SK-N-SH (cell line): ENCODE results near the gene DAB2IP. TPM values are rescaled to one million over a fixed set of nuclear protein-coding genes. Genes with fewer than 3 reads are reported as not detected.

Experiments used
- CTCF ChIA-PET: fragments of 300-600, 350-600 bp; formaldehyde crosslinking; extraction: SDS; loops from one replicate; lab custom pipeline; 2021; lab: Yijun Ruan, JAX
- POLR2A ChIA-PET: fragments of 350-600 bp; sonication (Branson Sonifier 250); formaldehyde crosslinking; extraction: SDS; loops from one replicate; lab custom pipeline; 2020; ENCODE audit warnings: antibody characterized with exemption, inconsistent platforms; lab: Yijun Ruan, JAX
- DNase-seq: peaks from one replicate; pipeline ENCODE4 v3.0.0; 2012
- H2AFZ ChIP-seq: fragments of 200-600 bp; sonication (generic); 2 replicates; pipeline ENCODE4 v1.8.1; 2016; ENCODE audit warnings: antibody characterized with exemption, mild to moderate bottlenecking, low read depth
- H3F3A ChIP-seq: fragments of 200-600 bp; sonication (generic); replicated peaks from 2 replicates; pipeline ENCODE3; 2016; ENCODE audit warnings: antibody characterized with exemption, mild to moderate bottlenecking; ENCODE audit not compliant: insufficient read depth
- H3K27ac ChIP-seq, 2 experiments: fragments of 200-500 bp in 1 of 2; fragments of 200-600 bp in 1 of 2; sonication (Bioruptor generic) in 1 of 2; sonication (generic), shearing (Covaris generic) in 1 of 2; 2 replicates each; pipeline versions ENCODE4 v1.5.1 to v1.6.1; 2014 to 2016; ENCODE audit warnings: low read depth in 2 of 2, inconsistent platforms in 1 of 2, low read length in 1 of 2, mild to moderate bottlenecking in 1 of 2, mixed read lengths in 1 of 2
- H3K27me3 ChIP-seq: fragments of 200-600 bp; sonication (generic), shearing (Covaris generic); 2 replicates; pipeline ENCODE4 v1.6.1; 2016; ENCODE audit warnings: mixed run types; ENCODE audit not compliant: insufficient read depth
- H3K36me3 ChIP-seq, 2 experiments: fragments of 200-500 bp in 1 of 2; fragments of 200-600 bp in 1 of 2; sonication (Bioruptor generic) in 1 of 2; sonication (generic) in 1 of 2; replicated peaks in 1 of 2; 2 replicates each; pipeline versions ENCODE3 to v1.5.1; 2014 to 2016; ENCODE audit warnings: low read length in 1 of 2, mild to moderate bottlenecking in 1 of 2; ENCODE audit not compliant: insufficient read depth in 2 of 2, control insufficient read depth in 1 of 2
- H3K4me1 ChIP-seq, 2 experiments: fragments of 200-500 bp in 1 of 2; fragments of 200-600 bp in 1 of 2; sonication (Bioruptor generic) in 1 of 2; sonication (generic), shearing (Covaris generic) in 1 of 2; 2 replicates each; pipeline versions ENCODE4 v1.5.1 to v1.6.1; 2014 to 2016; ENCODE audit warnings: low read depth in 1 of 2, low read length in 1 of 2, mixed run types in 1 of 2; ENCODE audit not compliant: insufficient read depth in 2 of 2, control insufficient read depth in 1 of 2
- H3K4me2 ChIP-seq: fragments of 200-600 bp; sonication (generic), shearing (Covaris generic); 2 replicates; pipeline ENCODE4 v1.6.1; 2017; ENCODE audit warnings: mixed run types
- H3K4me3 ChIP-seq, 2 experiments: fragments of 200-500 bp in 1 of 2; fragments of 200-600 bp in 1 of 2; sonication (Bioruptor generic) in 1 of 2; sonication (generic), shearing (Covaris generic) in 1 of 2; 2 replicates each; pipeline versions ENCODE4 v1.5.1 to v1.8.1; 2014 to 2016; ENCODE audit warnings: low read depth in 2 of 2, inconsistent platforms in 1 of 2, low read length in 1 of 2, mild to moderate bottlenecking in 1 of 2, mixed read lengths in 1 of 2, moderate library complexity in 1 of 2
- H3K79me2 ChIP-seq: fragments of 200-600 bp; sonication (generic); 2 replicates; pipeline ENCODE4 v1.8.1; 2017; ENCODE audit warnings: mild to moderate bottlenecking; ENCODE audit not compliant: insufficient read depth
- H3K9ac ChIP-seq: fragments of 200-600 bp; sonication (generic); 2 replicates; pipeline ENCODE4 v1.6.1; 2017; ENCODE audit warnings: mixed run types
- H3K9me2 ChIP-seq: fragments of 200-600 bp; sonication (generic); 2 replicates; pipeline ENCODE4 v1.6.1; 2017; ENCODE audit warnings: mixed run types
- H3K9me3 ChIP-seq: fragments of 200-600 bp; sonication (generic); 2 replicates; pipeline ENCODE4 v1.6.1; 2017; ENCODE audit warnings: mixed run types, mild to moderate bottlenecking, moderate library complexity
- H4K20me1 ChIP-seq: fragments of 200-600 bp; sonication (generic); 2 replicates; pipeline ENCODE4 v1.6.1; 2017; ENCODE audit warnings: mild to moderate bottlenecking, mixed run types; ENCODE audit not compliant: insufficient read depth
- EP300 ChIP-seq, 2 experiments: IDR thresholded peaks; 2 replicates each; pipeline versions ENCODE4 v1.4.0 to v1.6.1; 2012; ENCODE audit warnings: borderline replicate concordance in 1 of 2, low read depth in 1 of 2, low read length in 1 of 2
- EZH2phosphoT487 ChIP-seq: fragments of 200-600 bp; sonication (generic); IDR thresholded peaks from 2 replicates; pipeline ENCODE4 v1.6.1; 2017; ENCODE audit warnings: low read depth, mixed run types, mild to moderate bottlenecking, antibody characterized with exemption, moderate library complexity, borderline replicate concordance
- FOXM1 ChIP-seq: IDR thresholded peaks from 2 replicates; pipeline ENCODE4 v1.4.0; 2012; ENCODE audit warnings: low read depth, mild to moderate bottlenecking
- GABPA ChIP-seq: IDR thresholded peaks from 2 replicates; pipeline ENCODE4 v1.4.0; 2012; ENCODE audit warnings: low read depth, mild to moderate bottlenecking
- MAX ChIP-seq: IDR thresholded peaks from 2 replicates; pipeline ENCODE4 v1.4.0; 2012; ENCODE audit warnings: low read depth
- MEF2A ChIP-seq: IDR thresholded peaks from 2 replicates; pipeline ENCODE4 v1.4.0; 2012; ENCODE audit warnings: low read depth, borderline replicate concordance
- MXI1 ChIP-seq: IDR thresholded peaks from 2 replicates; pipeline ENCODE4 v1.6.1; 2012; ENCODE audit warnings: mild to moderate bottlenecking, low read depth, low read length, improper control_type of control experiment
- NFIC ChIP-seq: IDR thresholded peaks from 2 replicates; pipeline ENCODE4 v1.4.0; 2012; ENCODE audit warnings: borderline replicate concordance
- PBX3 ChIP-seq: IDR thresholded peaks from 2 replicates; pipeline ENCODE4; 2012
- RCOR1 ChIP-seq: fragments of 150-350 bp; IDR thresholded peaks from 2 replicates; pipeline ENCODE4 v1.6.1; 2017; ENCODE audit warnings: antibody characterized with exemption, low read length
- REST ChIP-seq: IDR thresholded peaks from 2 replicates; pipeline ENCODE4 v1.6.1; 2012; ENCODE audit warnings: mild to moderate bottlenecking, low read depth, low read length, moderate library complexity
- RXRA ChIP-seq: IDR thresholded peaks from 2 replicates; pipeline ENCODE4 v1.4.0; 2012; ENCODE audit warnings: low read depth, mild to moderate bottlenecking, borderline replicate concordance
- SMC3 ChIP-seq: IDR thresholded peaks from 2 replicates; pipeline ENCODE4 v1.6.1; 2012; ENCODE audit warnings: low read depth, low read length, improper control_type of control experiment
- TEAD4 ChIP-seq: IDR thresholded peaks from 2 replicates; pipeline ENCODE4 v1.4.0; 2012; ENCODE audit warnings: mild to moderate bottlenecking, borderline replicate concordance; ENCODE audit not compliant: insufficient read depth
- WGBS: methylation state at CpG from one replicate; pipeline ENCODE4 v1.1.6; 2017; ENCODE audit warnings: low lambda C conversion rate; 5-methylcytosine and 5-hydroxymethylcytosine counted together
- polyA plus RNA-seq, 3 experiments: library from polyadenylated mRNA; depleted of rRNA; stranded (reverse); fragments of >200 nt; gene quantifications; 2 replicates each; pipeline ENCODE4 v1.2.3, GENCODE V29; 2012
- TF ChIP-seq, protein P1 (sequence below): fragments of 150-350 bp; IDR thresholded peaks from 2 replicates; pipeline ENCODE4 v1.6.1; 2017; ENCODE audit warnings: antibody characterized with exemption, low read length, low read depth, borderline replicate concordance
- TF ChIP-seq, protein P2 (sequence below): IDR thresholded peaks from 2 replicates; pipeline ENCODE4 v1.4.0; 2012; ENCODE audit warnings: low read depth, borderline replicate concordance

The DAB2IP gene
- polyA plus RNA-seq, 1 of the 3 experiments (the other 2 are of a cell fraction), result 21.4 TPM

DNA sequence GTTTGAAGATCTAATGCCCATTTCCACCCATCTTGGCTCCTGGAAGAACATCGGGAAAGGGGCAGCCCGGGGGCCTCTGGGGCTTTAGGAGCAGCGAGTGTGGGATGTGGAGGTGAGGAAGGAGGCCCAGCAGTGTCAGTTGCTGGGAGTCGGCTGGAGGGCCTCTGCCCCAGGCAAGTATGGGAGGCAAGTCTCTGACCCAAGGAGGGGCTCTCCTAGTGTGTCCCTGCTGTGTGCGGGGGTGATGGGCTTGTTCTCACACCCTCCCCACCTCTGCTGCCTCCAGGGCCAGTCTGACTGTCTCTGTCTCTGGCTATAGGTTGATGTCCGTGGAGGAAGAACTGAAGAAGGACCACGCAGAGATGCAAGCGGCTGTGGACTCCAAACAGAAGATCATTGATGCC is 129.7 kb downstream of the DAB2IP start:
- WGBS, result 98% methylated on average over 7 of the region's 8 CpGs
- Histone ChIP-seq H3K4me2 (no peak overlapping the region), H2AFZ (no peak overlapping the region), H3K9ac (no peak overlapping the region), H3K9me3 (0 out of 2 replicates have a peak, but pooled peaks cover 6% of the 10 kb centered on the region), H3F3A (no peaks in the 10 kb centered on the region), H3K27ac (no peak overlapping the region), H3K79me2 (no peaks in the 10 kb centered on the region; the same call in none of the 2 replicates), H3K4me3 (no peak overlapping the region), H3K27me3 (no peaks in the 10 kb centered on the region), H3K9me2 (no peaks in the 10 kb centered on the region), H4K20me1 (no peaks in the 10 kb centered on the region), H3K4me1 (peaks cover 0 to 18% of the 10 kb centered on the region in 2 experiments; a peak in 2 of 4 replicates), H3K36me3 (peaks cover 30 to 65% of the 10 kb centered on the region in 2 experiments)
- no peak for TF ChIP-seq NFIC
- ChIA-PET POLR2A (no interaction called here), CTCF (no interaction called here)
- DNase-seq, result no peak

DNA sequence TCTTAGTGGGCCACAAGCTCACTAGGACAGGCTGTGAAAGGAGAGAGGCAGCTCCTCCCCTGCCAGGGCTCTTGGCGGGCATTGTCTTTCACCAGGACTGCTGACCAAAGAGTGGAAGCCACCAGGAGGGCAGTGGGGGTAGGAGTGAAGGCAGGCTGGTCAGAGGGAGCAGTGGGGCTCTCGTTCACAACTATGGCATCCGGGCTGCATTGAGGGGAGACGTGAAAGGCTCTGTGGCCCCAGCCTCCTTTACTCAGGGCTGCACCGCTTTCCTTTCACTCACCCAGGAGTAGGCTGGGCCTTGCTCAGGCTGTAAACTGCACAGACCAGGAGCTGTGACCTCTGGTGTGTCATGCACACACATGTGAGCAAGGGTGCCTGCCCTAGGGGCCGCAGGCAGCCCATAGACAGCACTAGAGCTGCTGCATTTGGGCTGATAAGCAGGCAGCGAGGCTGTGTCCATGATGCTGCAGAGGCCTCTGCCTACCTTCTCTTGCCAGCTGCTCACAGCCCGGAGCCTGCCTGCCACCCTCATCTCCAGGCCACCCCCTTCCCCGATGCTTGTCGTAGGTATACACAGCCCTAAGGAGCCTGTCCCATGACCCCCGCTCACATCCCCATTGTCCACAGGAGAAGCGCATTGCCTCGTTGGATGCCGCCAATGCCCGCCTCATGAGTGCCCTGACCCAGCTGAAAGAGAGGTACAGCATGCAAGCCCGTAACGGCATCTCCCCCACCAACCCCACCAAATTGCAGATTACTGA is 130.4 kb downstream of the DAB2IP start:
- no peak overlapping the region for H3K4me3 ChIP-seq
- 0 out of 2 replicates have a peak, but pooled peaks cover 6% of the 10 kb centered on the region for H3K9me3 ChIP-seq
- ChIA-PET CTCF (interaction anchor here (1.1 kb wide), 1 partner anchor 86 kb away, joined by 6 read pairs; no protein-coding TSS in a partner anchor), POLR2A (no interaction called here)
- no peak overlapping the region for H3K27ac ChIP-seq
- DNase-seq, result no peak
- no peaks in the 10 kb centered on the region for H4K20me1 ChIP-seq
- H3K79me2 ChIP-seq, result no peaks in the 10 kb centered on the region; the same call in none of the 2 replicates
- 95% methylated on average over 14 of the region's 17 CpGs for WGBS
- TF ChIP-seq RCOR1, result no peak
- no peak for TF ChIP-seq MAX
- TF ChIP-seq MEF2A, result no peak
- TF ChIP-seq, protein P1, sequence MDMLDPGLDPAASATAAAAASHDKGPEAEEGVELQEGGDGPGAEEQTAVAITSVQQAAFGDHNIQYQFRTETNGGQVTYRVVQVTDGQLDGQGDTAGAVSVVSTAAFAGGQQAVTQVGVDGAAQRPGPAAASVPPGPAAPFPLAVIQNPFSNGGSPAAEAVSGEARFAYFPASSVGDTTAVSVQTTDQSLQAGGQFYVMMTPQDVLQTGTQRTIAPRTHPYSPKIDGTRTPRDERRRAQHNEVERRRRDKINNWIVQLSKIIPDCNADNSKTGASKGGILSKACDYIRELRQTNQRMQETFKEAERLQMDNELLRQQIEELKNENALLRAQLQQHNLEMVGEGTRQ, result no peak
- TF ChIP-seq MXI1, result no peak
- no peak for TF ChIP-seq TEAD4
- no peak for TF ChIP-seq EP300 (IDR thresholded peaks at IDR 0.05; ENCODE audit: borderline replicate concordance in 1 of 2, low read depth in 1 of 2, low read length in 1 of 2)
- TF ChIP-seq REST, result no peak
- no peak for TF ChIP-seq RXRA
- TF ChIP-seq EZH2phosphoT487, result no peak
- no peak for TF ChIP-seq GABPA
- TF ChIP-seq, protein P2, sequence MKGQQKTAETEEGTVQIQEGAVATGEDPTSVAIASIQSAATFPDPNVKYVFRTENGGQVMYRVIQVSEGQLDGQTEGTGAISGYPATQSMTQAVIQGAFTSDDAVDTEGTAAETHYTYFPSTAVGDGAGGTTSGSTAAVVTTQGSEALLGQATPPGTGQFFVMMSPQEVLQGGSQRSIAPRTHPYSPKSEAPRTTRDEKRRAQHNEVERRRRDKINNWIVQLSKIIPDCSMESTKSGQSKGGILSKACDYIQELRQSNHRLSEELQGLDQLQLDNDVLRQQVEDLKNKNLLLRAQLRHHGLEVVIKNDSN, result no peak
- no peak for TF ChIP-seq NFIC
- TF ChIP-seq SMC3, result no peak
- TF ChIP-seq FOXM1, result no peak
- no peak for TF ChIP-seq PBX3
- H2AFZ ChIP-seq, result no peak overlapping the region
- no peaks in the 10 kb centered on the region for H3K9me2 ChIP-seq
- H3K9ac ChIP-seq, result no peak overlapping the region
- peaks cover 0 to 18% of the 10 kb centered on the region in 2 experiments; a peak in 2 of 4 replicates for H3K4me1 ChIP-seq
- no peaks in the 10 kb centered on the region for H3K27me3 ChIP-seq
- H3K4me2 ChIP-seq, result no peak overlapping the region
- peaks cover 26 to 57% of the 10 kb centered on the region in 2 experiments for H3K36me3 ChIP-seq
- H3F3A ChIP-seq, result no peaks in the 10 kb centered on the region
